H9 (cell line): ENCODE data around the gene SNX5. TPM values are rescaled to one million over a fixed set of nuclear protein-coding genes. Genes with fewer than 3 reads are reported as not detected.
A peak's percentile ranks its signal among the peaks of the same experiment; 100 is the strongest.

ENCODE experiments used
- DNase-seq: peaks from one replicate; pipeline ENCODE4 v3.0.0-alpha.2; 2017
- H2AFZ ChIP-seq: one replicate; pipeline ENCODE4 v1.6.1; 2013; ENCODE audit warnings: mild to moderate bottlenecking, low read length, control low read depth, moderate library complexity
- H2AK5ac ChIP-seq: 2 replicates; pipeline ENCODE4 v1.6.1; 2013; ENCODE audit warnings: low read length, control low read depth, mixed read lengths; ENCODE audit not compliant: insufficient read length
- H2BK120ac ChIP-seq: one replicate; pipeline ENCODE4 v1.6.1; 2013; ENCODE audit warnings: low read depth, mild to moderate bottlenecking, low read length, control low read depth, inconsistent platforms; ENCODE audit not compliant: poor library complexity, severe bottlenecking
- H2BK12ac ChIP-seq: 2 replicates; pipeline ENCODE4 v1.6.1; 2013; ENCODE audit warnings: low read length, control low read depth, mixed read lengths, low read depth; ENCODE audit not compliant: insufficient read length
- H2BK15ac ChIP-seq: 2 replicates; pipeline ENCODE4 v1.6.1; 2013; ENCODE audit warnings: low read depth, low read length, control low read depth
- H2BK20ac ChIP-seq: one replicate; pipeline ENCODE4 v1.6.1; 2013; ENCODE audit warnings: low read depth, mild to moderate bottlenecking, low read length, control low read depth, inconsistent platforms; ENCODE audit not compliant: poor library complexity, severe bottlenecking
- H2BK5ac ChIP-seq: 2 replicates; pipeline ENCODE4 v1.6.1; 2013; ENCODE audit warnings: low read length, control low read depth, mixed read lengths; ENCODE audit not compliant: insufficient read length
- H3K14ac ChIP-seq: 2 replicates; pipeline ENCODE4 v1.6.1; 2013; ENCODE audit warnings: low read length, control low read depth; ENCODE audit not compliant: insufficient read depth
- H3K18ac ChIP-seq: 2 replicates; pipeline ENCODE4 v1.6.1; 2013; ENCODE audit warnings: low read depth, mild to moderate bottlenecking, mixed read lengths, low read length, control low read depth; ENCODE audit not compliant: insufficient read length
- H3K23ac ChIP-seq: 2 replicates; pipeline ENCODE4 v1.6.1; 2013; ENCODE audit warnings: low read length, control low read depth, mixed read lengths, low read depth; ENCODE audit not compliant: insufficient read length
- H3K23me2 ChIP-seq: 2 replicates; pipeline ENCODE4 v1.6.1; 2013; ENCODE audit warnings: low read depth, mild to moderate bottlenecking, mixed read lengths, low read length, control low read depth; ENCODE audit not compliant: insufficient read length, poor library complexity, severe bottlenecking
- H3K27ac ChIP-seq: 2 replicates; pipeline ENCODE4 v1.5.1; 2013; ENCODE audit warnings: low read length, control low read depth, mixed read lengths, low read depth; ENCODE audit not compliant: insufficient read length
- H3K27me3 ChIP-seq: 2 replicates; pipeline ENCODE4 v1.6.1; 2013; ENCODE audit warnings: low read length, control low read depth, inconsistent platforms; ENCODE audit not compliant: insufficient read depth
- H3K4ac ChIP-seq: 2 replicates; pipeline ENCODE4 v1.6.1; 2013; ENCODE audit warnings: low read depth, mild to moderate bottlenecking, control low read depth, inconsistent platforms, low read length, moderate library complexity
- H3K4me1 ChIP-seq: 2 replicates; pipeline ENCODE4 v1.6.1; 2013; ENCODE audit warnings: low read length, control low read depth, inconsistent platforms; ENCODE audit not compliant: insufficient read depth
- H3K4me2 ChIP-seq: 2 replicates; pipeline ENCODE4 v1.6.1; 2013; ENCODE audit warnings: low read length, control low read depth, mixed read lengths; ENCODE audit not compliant: insufficient read length, insufficient read depth
- H3K56ac ChIP-seq: 2 replicates; pipeline ENCODE4 v1.6.1; 2013; ENCODE audit warnings: low read depth, mild to moderate bottlenecking, mixed read lengths, low read length, control low read depth; ENCODE audit not compliant: insufficient read length
- H3K79me1 ChIP-seq: 2 replicates; pipeline ENCODE4 v1.6.1; 2013; ENCODE audit warnings: low read depth, mild to moderate bottlenecking, moderate library complexity, low read length, control low read depth, inconsistent platforms; ENCODE audit not compliant: insufficient read depth, poor library complexity, severe bottlenecking
- H3K79me2 ChIP-seq: 2 replicates; pipeline ENCODE4 v1.6.1; 2013; ENCODE audit warnings: low read length, control low read depth, inconsistent platforms; ENCODE audit not compliant: insufficient read depth
- H3K9ac ChIP-seq: 2 replicates; pipeline ENCODE4 v1.6.1; 2013; ENCODE audit warnings: low read length, control low read depth, mixed read lengths; ENCODE audit not compliant: insufficient read length; ENCODE audit errors: extremely low read depth
- H3K9me3 ChIP-seq: one replicate; pipeline ENCODE4 v1.6.1; 2013; ENCODE audit warnings: low read depth, low read length, inconsistent platforms; ENCODE audit not compliant: control insufficient read depth
- H3T11ph ChIP-seq: one replicate; pipeline ENCODE4 v1.6.1; 2013; ENCODE audit warnings: mild to moderate bottlenecking, low read length, control low read depth, inconsistent platforms
- H4K20me1 ChIP-seq: one replicate; pipeline ENCODE4 v1.6.1; 2013; ENCODE audit not compliant: control insufficient read depth, insufficient read length, insufficient read depth
- H4K5ac ChIP-seq: 2 replicates; pipeline ENCODE4 v1.6.1; 2013; ENCODE audit warnings: low read depth, mild to moderate bottlenecking, mixed read lengths, low read length, control low read depth; ENCODE audit not compliant: insufficient read length
- H4K8ac ChIP-seq: replicated peaks from 2 replicates; pipeline ENCODE4 v1.6.1; 2013; ENCODE audit warnings: low read length, control low read depth, mixed read lengths, low read depth; ENCODE audit not compliant: insufficient read length
- H4K91ac ChIP-seq: 2 replicates; pipeline ENCODE4 v1.6.1; 2013; ENCODE audit warnings: low read depth, mild to moderate bottlenecking, moderate library complexity, mixed read lengths, low read length, control low read depth; ENCODE audit not compliant: insufficient read length
- H3K27ac Mint-ChIP-seq, 3 experiments: 2 replicates in 2 of 3; 3 replicates in 1 of 3; pipeline ENCODE4 v1.8.0; 2020 to 2021; ENCODE audit warnings: mixed read lengths in 3 of 3, mild to moderate bottlenecking in 1 of 3, moderate library complexity in 1 of 3
- H3K27me3 Mint-ChIP-seq: 2 replicates; pipeline ENCODE4 v1.8.0; 2021; ENCODE audit warnings: low read depth, mild to moderate bottlenecking, moderate library complexity, mixed read lengths
- H3K36me3 Mint-ChIP-seq, 3 experiments: 2 replicates in 2 of 3; 3 replicates in 1 of 3; pipeline ENCODE4 v1.8.0; 2020 to 2021; ENCODE audit warnings: low read depth in 3 of 3, mixed read lengths in 3 of 3; ENCODE audit not compliant: insufficient read depth in 1 of 3
- H3K4me1 Mint-ChIP-seq, 2 experiments: 2 replicates each; pipeline ENCODE4 v1.8.0; 2020; ENCODE audit warnings: mixed read lengths in 2 of 2
- H3K4me3 Mint-ChIP-seq, 2 experiments: 2 replicates in 1 of 2; 3 replicates in 1 of 2; pipeline ENCODE4 v1.8.0; 2020 to 2021; ENCODE audit warnings: mild to moderate bottlenecking in 2 of 2, mixed read lengths in 2 of 2, moderate library complexity in 1 of 2
- H3K9me3 Mint-ChIP-seq, 2 experiments: 2 replicates in 1 of 2; 3 replicates in 1 of 2; pipeline ENCODE4 v1.8.0; 2020; ENCODE audit warnings: mild to moderate bottlenecking in 2 of 2, mixed read lengths in 2 of 2, moderate library complexity in 1 of 2
- CTCF ChIP-seq: fragments of 200-600 bp; sonication (generic); conservative IDR thresholded peaks from 3 replicates; pipeline ENCODE4 v1.8.0; 2021; ENCODE audit warnings: antibody characterized with exemption, mild to moderate bottlenecking
- WGBS: extraction: QIAGEN DNeasy Blood & Tissue Kit; methylation state at CpG from one replicate; pipeline ENCODE4 v1.1.7; 2013; ENCODE audit warnings: missing lambda C conversion rate, low lambda C conversion rate, mixed read lengths; ENCODE audit not compliant: insufficient read length; ENCODE audit errors: extremely low coverage; 5-methylcytosine and 5-hydroxymethylcytosine counted together
- total RNA-seq: library from RNA; stranded (reverse); gene quantifications from 2 replicates; pipeline ENCODE4 v1.2.1, GENCODE V29; 2021

Gene SNX5
- total RNA-seq, 1 experiment from 2014 or later: 194 TPM

DNA sequence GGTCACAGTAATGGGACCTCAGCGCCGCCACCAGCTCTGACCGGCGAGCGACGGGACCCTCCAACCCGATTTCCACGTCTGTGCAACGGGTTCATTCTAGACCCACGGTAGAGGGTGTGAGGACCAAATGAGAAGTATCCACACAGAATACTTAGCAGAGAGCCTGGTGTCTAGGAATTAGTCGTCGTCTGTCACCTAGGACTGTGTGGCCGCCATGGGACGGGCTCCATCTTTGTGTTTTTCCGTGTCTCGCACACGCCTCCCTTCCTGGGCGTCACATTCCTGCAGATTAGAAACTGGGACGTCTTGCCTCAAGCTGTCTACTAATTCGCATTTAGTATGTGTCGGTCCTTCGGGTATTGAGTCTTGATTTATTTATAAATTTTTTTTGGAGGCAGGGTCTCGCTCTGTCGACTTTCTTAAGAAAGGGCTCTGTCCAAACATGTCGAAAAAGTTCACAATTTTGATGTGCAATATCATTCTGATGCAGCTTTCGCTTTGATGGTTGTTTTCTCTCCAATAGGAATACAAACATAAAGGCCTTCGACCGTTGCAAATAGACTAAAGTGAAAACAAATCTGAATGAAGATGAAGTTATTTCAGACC is 787 bp upstream of the SNX5 start:
- Histone ChIP-seq H4K8ac (no peak overlapping the region), H3K23ac (no peak overlapping the region), H3K9ac (peak overlapping the region; percentile 97), H3K79me2 (peaks cover 82% of the 10 kb centered on the region), H2AK5ac (no peak overlapping the region), H3K56ac (peak overlapping the region; percentile 97), H3K79me1 (no peaks in the 10 kb centered on the region), H2BK15ac (no peak overlapping the region), H2BK12ac (peak overlapping the region; percentile 17), H4K20me1 (no peaks in the 10 kb centered on the region), H3T11ph (no peak overlapping the region), H3K4me1 (peaks cover 10% of the 10 kb centered on the region; the same call in 1 of the 2 replicates), H3K23me2 (peaks cover 33% of the 10 kb centered on the region), H3K4me2 (peak overlapping the region; percentile 87), H4K91ac (peak overlapping the region; percentile 77), H3K18ac (peak overlapping the region; percentile 96), H3K27me3 (no peaks in the 10 kb centered on the region), H3K9me3 (no peaks in the 10 kb centered on the region), H3K4ac (peak overlapping the region; percentile 82; the same call in 1 of the 2 replicates), H2BK5ac (peak overlapping the region; percentile 98), H2BK120ac (peak overlapping the region; percentile 78), H2BK20ac (no peak overlapping the region), H3K27ac (peak overlapping the region; percentile 94), H2AFZ (no peak overlapping the region), H3K14ac (peak overlapping the region; percentile 96), H4K5ac (peak overlapping the region; percentile 95)
- no CpG with 5 or more reads among the region's 28 CpGs for WGBS
- no peak for TF ChIP-seq CTCF
- H3K4me1 Mint-ChIP-seq: peaks cover 59 to 71% of the 10 kb centered on the region in 2 experiments
- peaks cover 0 to 5% of the 10 kb centered on the region in 2 experiments; a peak in 1 of 5 replicates for H3K9me3 Mint-ChIP-seq
- peak overlapping the region; percentile 99 to 100 (median 100) for H3K27ac Mint-ChIP-seq
- H3K4me3 Mint-ChIP-seq: peak overlapping the region; percentile 84 to 89
- H3K36me3 Mint-ChIP-seq: peaks cover 39 to 64% (median 55%) of the 10 kb centered on the region in 3 experiments
- DNase-seq: no peak
- 0 out of 2 replicates have a peak, but pooled peaks cover 1% of the 10 kb centered on the region for H3K27me3 Mint-ChIP-seq
